ENCODE results near the gene TRAPPC14. TPM values are rescaled to one million over a fixed set of nuclear protein-coding genes. Genes with fewer than 3 reads are reported as not detected.

The TRAPPC14 gene
- total and polyA plus RNA-seq, 2 of the 8 experiments (the other 6 are each of a cell fraction or from before 2014, with no cell fraction given), result 11.9 to 22.1 TPM

- H3K23ac ChIP-seq (ENCODE audit: insufficient read length), result no peak overlapping the region
- DNase-seq (ENCODE audit: low read depth in 1 of 2, low spot score in 2 of 2), result no peak
- no peak overlapping the region for H2AK5ac ChIP-seq (ENCODE audit: low read depth, low read length)
- no peaks in the 10 kb centered on the region for H3K79me2 ChIP-seq (ENCODE audit: control insufficient read depth in 1 of 2, insufficient read depth in 2 of 2, low read length in 2 of 2)
- WGBS, 2 experiments (ENCODE audit: extremely low coverage in 1 of 2, insufficient coverage in 1 of 2, insufficient read length in 1 of 2, insufficient replicate concordance in 2 of 2, low coverage in 1 of 2, low lambda C conversion rate in 2 of 2, missing lambda C conversion rate in 1 of 2), result 15% methylated on average over 11 of the region's 11 CpGs; no CpG with 5 or more reads in 1 of the 2 experiments
- TF ChIP-seq KDM4A (IDR thresholded peaks at IDR 0.05; ENCODE audit: low read depth, low read length, severe bottlenecking) (peak; percentile 60), HDAC2 (IDR thresholded peaks at IDR 0.05; ENCODE audit: borderline replicate concordance in 1 of 2, low read depth in 2 of 2, low read length in 2 of 2) (no peak)
- no peaks in the 10 kb centered on the region for H3K36me3 ChIP-seq (ENCODE audit: control insufficient read depth in 2 of 4, insufficient read depth in 4 of 4, low read length in 3 of 4)
- H2BK5ac ChIP-seq (ENCODE audit: low read depth, low read length), result peak overlapping the region; percentile 9; the same call in 1 of the 2 replicates
- peak overlapping the region; percentile 67 for H3K56ac ChIP-seq (replicated peaks; ENCODE audit: insufficient read length, low read depth, low read length)
- no peak overlapping the region for H4K5ac ChIP-seq (ENCODE audit: insufficient read length, low read depth, low read length)
- H2AFZ ChIP-seq (ENCODE audit: low read length), result 0 out of 2 replicates have a peak overlapping the region, but pooled peaks have one; percentile 18
- ChIA-PET CTCF (ENCODE audit: partially characterized antibody) (interaction anchor here (0.7 to 11.2 kb wide), 11 partner anchors 10 to 54 kb away, joined by 3 to 94 read pairs (median 5); partner anchors contain the start of genes GPC2 and STAG3), POLR2A (ENCODE audit: partially characterized antibody) (interaction anchor here (0.7 to 11.0 kb wide), 21 partner anchors 9 to 261 kb away, joined by 3 to 145 read pairs (median 4); partner anchors contain the start of genes AP4M1, GPC2, LAMTOR4 and MBLAC1)
- H4K20me1 ChIP-seq (replicated peaks in 1 of 2; ENCODE audit: control insufficient read depth in 1 of 2, insufficient read depth in 2 of 2, low read length in 2 of 2), result peaks cover 0 to 3% of the 10 kb centered on the region in 2 experiments
- peak overlapping the region; percentile 47 to 77 (median 63); a peak in 7 of 8 replicates for H3K4me3 ChIP-seq (ENCODE audit: extremely low read depth in 1 of 4, insufficient read depth in 2 of 4, low read depth in 3 of 4, low read length in 4 of 4)
- no peak overlapping the region for H4K8ac ChIP-seq (ENCODE audit: extremely low read depth, insufficient read depth, low read length)
- H2BK20ac ChIP-seq (ENCODE audit: low read length), result no peak overlapping the region
- peaks cover 0 to 10% (median 2%) of the 10 kb centered on the region in 4 experiments; a peak in 1 of 7 replicates for H3K27me3 ChIP-seq (replicated peaks in 1 of 4; ENCODE audit: control insufficient read depth in 3 of 4, extremely low read depth in 1 of 4, insufficient read depth in 3 of 4, low read length in 3 of 4)
- peaks cover 14% of the 10 kb centered on the region; the same call in 1 of the 2 replicates for H3K23me2 ChIP-seq (ENCODE audit: low read depth, low read length)
- no peaks in the 10 kb centered on the region for H3K9me3 ChIP-seq (ENCODE audit: insufficient read depth in 2 of 2, low read depth in 1 of 2, low read length in 1 of 2)
- no peak overlapping the region; the same call in 1 of the 2 replicates for H3K18ac ChIP-seq (ENCODE audit: extremely low read depth, low read length)
- H4K91ac ChIP-seq (replicated peaks; ENCODE audit: insufficient read length, low read length), result no peak overlapping the region
- H3K4me2 ChIP-seq (ENCODE audit: insufficient read depth in 1 of 2, low read depth in 2 of 2, low read length in 2 of 2), result peak overlapping the region; percentile 86 to 89
- no peak overlapping the region for H2BK15ac ChIP-seq (ENCODE audit: low read length)
- peak overlapping the region in 1 of 4 experiments; percentile 31; a peak in 2 of 7 replicates for H3K9ac ChIP-seq (replicated peaks in 1 of 4; ENCODE audit: extremely low read depth in 1 of 4, low read depth in 3 of 4, low read length in 3 of 4)
- FAIRE-seq, result no peak
- H2BK120ac ChIP-seq (replicated peaks; ENCODE audit: low read depth, low read length), result no peak overlapping the region
- no peak overlapping the region for H3K4ac ChIP-seq (replicated peaks; ENCODE audit: insufficient read length, low read depth, low read length)
- H3K14ac ChIP-seq (ENCODE audit: insufficient read length), result no peak overlapping the region
- H3K27ac ChIP-seq (ENCODE audit: low read depth, low read length), result no peak overlapping the region
- peaks cover 11 to 29% (median 18%) of the 10 kb centered on the region in 4 experiments for H3K4me1 ChIP-seq (replicated peaks in 1 of 4; ENCODE audit: control insufficient read depth in 3 of 4, insufficient read depth in 4 of 4, low read length in 3 of 4)
- H3K79me1 ChIP-seq (ENCODE audit: low read depth, low read length), result no peaks in the 10 kb centered on the region; the same call in 1 of the 2 replicates
- 0 out of 2 replicates have a peak overlapping the region, but pooled peaks have one; percentile 11 for H2BK12ac ChIP-seq (ENCODE audit: low read depth, low read length)
Observed at GRCh38 chr7:100167912-100168323, 9.4 kb upstream of the TRAPPC14 start.

Data from H1 (cell line).